Gastrocnemius medialis (tissue), 4 donors: ENCODE measurements around the gene THEMIS2. TPM values are rescaled to one million over a fixed set of nuclear protein-coding genes. Genes with fewer than 3 reads are reported as not detected.

ENCODE experiments used
- ATAC-seq, 2 donors: fragments of 150-250 bp; one replicate each; pipeline ENCODE4 v1.9.1; 2016
- DNase-seq, 2 donors: peaks; one replicate each; pipeline ENCODE4 v3.0.0-alpha.2; 2019
- H3K27ac ChIP-seq, 4 donors: fragments of 200-600 bp; sonication (generic); 1 replicate in 1 of 4; 2 replicates in 3 of 4; pipeline ENCODE4 v1.5.1; 2016 to 2018; ENCODE audit warnings: mild to moderate bottlenecking in 2 of 4, moderate library complexity in 1 of 4
- H3K27me3 ChIP-seq, 3 donors: fragments of 200-600 bp; sonication (generic) in 2 of 3; 1 replicate in 1 of 3; 2 replicates in 2 of 3; pipeline versions ENCODE4 v1.5.1 to v1.6.0; 2016 to 2019; ENCODE audit warnings: mild to moderate bottlenecking in 1 of 3, moderate library complexity in 1 of 3
- H3K36me3 ChIP-seq, 2 donors: fragments of 200-600 bp; sonication (generic) in 1 of 2; one replicate each; pipeline ENCODE4 v1.5.1; 2017 to 2018
- H3K4me1 ChIP-seq, 2 donors: fragments of 200-600 bp; sonication (generic) in 1 of 2; one replicate each; pipeline ENCODE4 v1.5.1; 2016 to 2017; ENCODE audit warnings: mild to moderate bottlenecking in 2 of 2
- H3K4me3 ChIP-seq, 4 donors: fragments of 200-600 bp; sonication (generic) in 3 of 4; 1 replicate in 1 of 4; 2 replicates in 3 of 4; pipeline ENCODE4 v1.5.1; 2016 to 2019; ENCODE audit warnings: mild to moderate bottlenecking in 2 of 4
- H3K9me3 ChIP-seq, 3 donors: fragments of 200-600 bp; sonication (generic) in 2 of 3; 1 replicate in 1 of 3; 2 replicates in 2 of 3; pipeline ENCODE4 v1.5.1; 2016 to 2019
- POLR2A ChIP-seq, 2 donors: fragments of 450-650 bp; IDR thresholded peaks; one replicate each; pipeline ENCODE4 v1.6.1; 2017; ENCODE audit warnings: antibody characterized with exemption in 2 of 2, mild to moderate bottlenecking in 2 of 2, moderate library complexity in 2 of 2
- in situ Hi-C, 4 donors: fragments of 200-750 bp; cut with MboI; loops; one replicate each; pipeline versions ENCODE4 v1.15.0 to v1.8.0; 2017; ENCODE audit warnings: low sequenced_read_pairs in 4 of 4
- intact Hi-C: fragments of 100-400 bp; cut with DNase I; formaldehyde crosslinking; loops from one replicate; pipeline ENCODE4 v1.15.1; 2023; ENCODE audit warnings: low total_unique reads
- total RNA-seq, 4 donors: library from RNA; depleted of rRNA; stranded (reverse); fragments of >200 nt; gene quantifications; one replicate each; pipeline versions ENCODE4 v1.1.0 to v1.2.3, GENCODE V29; 2016
- TF ChIP-seq, protein P1 (sequence below), 5 experiments: fragments of 450-650 bp in 3 of 5; fragments of 200-600 bp in 2 of 5; sonication (generic) in 2 of 5; IDR thresholded peaks in 4 of 5; conservative IDR thresholded peaks in 1 of 5; 1 replicate in 4 of 5; 2 replicates in 1 of 5; pipeline ENCODE4 v1.5.1; 2016 to 2019; ENCODE audit warnings: antibody characterized with exemption in 5 of 5, mild to moderate bottlenecking in 3 of 5, moderate library complexity in 3 of 5

THEMIS2 gene
- total RNA-seq, 4 donors from 2014 or later = 2.3 to 10.8 (median 7.6) TPM

DNA sequence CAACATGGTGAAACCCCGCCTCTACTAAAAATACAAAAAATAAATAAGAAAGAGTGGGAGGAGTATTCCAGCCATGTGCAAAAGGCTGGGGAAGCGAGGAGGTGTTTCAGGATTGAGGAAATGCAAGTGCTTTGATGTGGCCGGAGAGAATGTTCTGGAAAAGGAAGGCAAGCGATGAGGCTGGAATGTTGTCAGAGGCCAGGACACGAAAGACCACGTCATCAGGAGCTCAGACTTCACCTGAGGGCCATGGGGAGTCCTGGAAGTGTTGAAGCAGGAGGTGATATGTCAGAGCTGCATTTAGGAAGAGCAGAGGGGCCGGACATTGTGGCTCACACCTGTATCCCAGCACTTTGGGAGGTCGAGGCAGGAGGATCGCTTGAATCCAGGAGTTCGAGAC is 10.9 kb upstream of the THEMIS2 start:
- in situ Hi-C loops (loop anchor here in 2 of 4 donors (5.0 to 25.0 kb wide), 2 partner anchors 111 to 126 kb away; no protein-coding TSS in a partner anchor), intact Hi-C loops (no loop called here)
- no peaks in the 10 kb centered on the region for H3K9me3 ChIP-seq
- DNase-seq (no peak), ATAC-seq (no peak)
- H3K27ac ChIP-seq = no peak overlapping the region
- no peaks in the 10 kb centered on the region for H3K36me3 ChIP-seq
- peaks cover 8 to 21% of the 10 kb centered on the region in 2 donors for H3K4me1 ChIP-seq
- TF ChIP-seq, protein P1, sequence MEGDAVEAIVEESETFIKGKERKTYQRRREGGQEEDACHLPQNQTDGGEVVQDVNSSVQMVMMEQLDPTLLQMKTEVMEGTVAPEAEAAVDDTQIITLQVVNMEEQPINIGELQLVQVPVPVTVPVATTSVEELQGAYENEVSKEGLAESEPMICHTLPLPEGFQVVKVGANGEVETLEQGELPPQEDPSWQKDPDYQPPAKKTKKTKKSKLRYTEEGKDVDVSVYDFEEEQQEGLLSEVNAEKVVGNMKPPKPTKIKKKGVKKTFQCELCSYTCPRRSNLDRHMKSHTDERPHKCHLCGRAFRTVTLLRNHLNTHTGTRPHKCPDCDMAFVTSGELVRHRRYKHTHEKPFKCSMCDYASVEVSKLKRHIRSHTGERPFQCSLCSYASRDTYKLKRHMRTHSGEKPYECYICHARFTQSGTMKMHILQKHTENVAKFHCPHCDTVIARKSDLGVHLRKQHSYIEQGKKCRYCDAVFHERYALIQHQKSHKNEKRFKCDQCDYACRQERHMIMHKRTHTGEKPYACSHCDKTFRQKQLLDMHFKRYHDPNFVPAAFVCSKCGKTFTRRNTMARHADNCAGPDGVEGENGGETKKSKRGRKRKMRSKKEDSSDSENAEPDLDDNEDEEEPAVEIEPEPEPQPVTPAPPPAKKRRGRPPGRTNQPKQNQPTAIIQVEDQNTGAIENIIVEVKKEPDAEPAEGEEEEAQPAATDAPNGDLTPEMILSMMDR (IDR thresholded peaks at IDR 0.05 in 4 of 5, conservative IDR thresholded peaks at IDR 0.05 in 1 of 5) = no peak
- TF ChIP-seq POLR2A (IDR thresholded peaks at IDR 0.05) = no peak
- no peaks in the 10 kb centered on the region for H3K27me3 ChIP-seq
- H3K4me3 ChIP-seq = no peak overlapping the region

DNA sequence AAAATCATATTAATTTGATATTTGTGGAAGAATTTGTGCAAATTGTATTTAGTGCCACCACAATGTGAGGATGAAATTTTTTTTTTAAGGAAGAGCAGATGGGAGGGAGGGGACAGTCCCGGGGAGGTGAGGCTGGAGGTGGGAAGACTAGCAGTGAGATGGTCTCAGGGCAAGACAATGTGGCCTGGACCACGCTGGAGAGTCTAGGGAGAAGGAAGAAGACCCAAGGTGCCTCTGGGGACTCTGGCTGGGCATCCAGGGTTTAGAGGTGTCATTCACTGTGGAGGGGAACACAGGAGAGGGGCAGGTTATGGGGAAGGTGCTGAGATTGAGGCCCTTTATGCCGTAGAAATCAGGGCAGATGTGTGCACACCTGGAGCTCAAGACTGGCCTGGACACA is 10.3 kb upstream of the THEMIS2 start:
- in situ Hi-C loops = loop anchor here in 2 of 4 donors (5.0 to 25.0 kb wide), 2 partner anchors 110 to 125 kb away; no protein-coding TSS in a partner anchor
- Histone ChIP-seq H3K4me3 (no peak overlapping the region), H3K27ac (peak overlapping the region in 2 of 4 donors; percentile 76 to 83), H3K9me3 (no peaks in the 10 kb centered on the region), H3K27me3 (no peaks in the 10 kb centered on the region), H3K36me3 (no peaks in the 10 kb centered on the region), H3K4me1 (peaks cover 8 to 21% of the 10 kb centered on the region in 2 donors)
- TF ChIP-seq, protein P1 (IDR thresholded peaks at IDR 0.05 in 4 of 5, conservative IDR thresholded peaks at IDR 0.05 in 1 of 5) = no peak
- no peak for TF ChIP-seq POLR2A (IDR thresholded peaks at IDR 0.05)
- no peak for DNase-seq
- no peak for ATAC-seq
- intact Hi-C loops = no loop called here

DNA sequence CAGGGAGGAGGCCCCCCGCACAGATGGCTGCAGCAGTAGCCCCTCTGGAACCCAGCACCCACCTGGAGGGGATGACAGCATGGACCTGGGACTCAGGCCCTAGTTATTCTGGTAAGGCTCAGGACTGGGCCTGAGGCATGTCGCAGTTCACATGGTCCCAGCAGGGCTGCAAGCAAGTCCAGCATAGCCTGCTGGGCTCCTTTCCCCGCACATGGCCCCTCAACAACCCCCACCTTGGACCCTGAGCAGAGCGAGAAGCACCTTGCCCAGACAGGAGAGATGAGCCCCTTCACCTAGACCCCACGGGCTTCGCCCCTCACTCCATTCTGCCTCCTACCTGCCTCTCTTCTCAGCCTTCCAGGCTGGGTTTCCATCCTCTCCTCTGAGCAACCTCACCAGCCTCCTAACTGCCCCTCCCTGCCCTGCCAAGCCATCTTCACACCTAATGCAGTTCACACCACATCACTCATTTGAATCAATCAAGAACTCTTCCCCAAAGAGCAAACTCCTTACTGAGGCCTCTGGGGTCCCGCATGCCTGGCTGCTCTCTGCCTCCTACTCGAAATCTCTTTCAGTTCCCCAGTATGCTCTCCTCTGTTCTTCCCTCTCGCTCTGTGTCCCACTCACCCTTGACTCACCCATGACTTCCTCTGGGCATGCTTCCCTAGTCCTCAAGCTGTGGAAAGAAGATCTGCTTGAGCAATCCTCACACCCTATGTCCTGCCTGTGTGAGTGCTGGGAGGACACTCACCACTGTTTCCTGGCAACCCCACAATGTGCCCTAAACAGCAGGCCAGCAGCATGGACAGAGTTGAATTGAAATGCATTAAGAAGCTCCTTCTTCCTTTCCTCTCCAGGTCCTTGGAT is 9.4 kb upstream of the THEMIS2 start:
- no peaks in the 10 kb centered on the region for H3K27me3 ChIP-seq
- H3K9me3 ChIP-seq = no peaks in the 10 kb centered on the region
- H3K27ac ChIP-seq = peak overlapping the region; percentile 61 to 86 (median 80)
- TF ChIP-seq, protein P1 (IDR thresholded peaks at IDR 0.05 in 4 of 5, conservative IDR thresholded peaks at IDR 0.05 in 1 of 5) = no peak
- TF ChIP-seq POLR2A (IDR thresholded peaks at IDR 0.05) = peak; percentile 6 to 39
- peaks cover 8 to 21% of the 10 kb centered on the region in 2 donors for H3K4me1 ChIP-seq
- peak; percentile 99 for ATAC-seq
- in situ Hi-C loops (loop anchor here in 2 of 4 donors (5.0 to 25.0 kb wide), 2 partner anchors 109 to 124 kb away; no protein-coding TSS in a partner anchor), intact Hi-C loops (no loop called here)
- peak; percentile 86 to 92 for DNase-seq
- no peaks in the 10 kb centered on the region for H3K36me3 ChIP-seq
- H3K4me3 ChIP-seq = no peak overlapping the region

DNA sequence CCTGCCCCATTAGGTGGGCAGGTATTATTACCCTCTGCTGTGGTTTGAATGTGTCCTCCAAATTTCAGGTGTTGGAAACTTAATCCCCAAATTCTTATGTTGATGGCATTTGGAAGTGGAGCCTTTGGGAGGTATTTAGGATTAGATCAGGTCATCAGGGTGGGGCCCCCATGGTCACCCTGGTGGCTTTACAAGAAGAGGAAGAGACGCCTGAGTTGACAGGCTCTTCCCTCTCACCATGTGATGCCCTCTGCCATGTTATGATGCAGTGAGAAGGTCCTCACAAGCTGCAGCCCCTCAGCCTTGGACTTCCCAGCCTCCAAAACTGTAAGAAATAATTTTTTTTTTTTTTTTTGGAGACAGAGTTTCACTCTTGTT is 8.8 kb upstream of the THEMIS2 start:
- Histone ChIP-seq H3K27ac (peak overlapping the region; percentile 52 to 86 (median 80)), H3K27me3 (no peaks in the 10 kb centered on the region), H3K9me3 (no peaks in the 10 kb centered on the region), H3K4me1 (peaks cover 4 to 21% of the 10 kb centered on the region in 2 donors), H3K36me3 (no peaks in the 10 kb centered on the region), H3K4me3 (no peak overlapping the region)
- no peak for DNase-seq
- TF ChIP-seq, protein P1 (IDR thresholded peaks at IDR 0.05 in 4 of 5, conservative IDR thresholded peaks at IDR 0.05 in 1 of 5) = no peak
- TF ChIP-seq POLR2A (IDR thresholded peaks at IDR 0.05) = no peak
- in situ Hi-C loops = loop anchor here in 2 of 4 donors (5.0 to 25.0 kb wide), 2 partner anchors 109 to 124 kb away; no protein-coding TSS in a partner anchor
- peak; percentile 1 to 8 for ATAC-seq
- intact Hi-C loops = no loop called here
